ENCODE data around the gene DNTT.

DNTT gene

DNA sequence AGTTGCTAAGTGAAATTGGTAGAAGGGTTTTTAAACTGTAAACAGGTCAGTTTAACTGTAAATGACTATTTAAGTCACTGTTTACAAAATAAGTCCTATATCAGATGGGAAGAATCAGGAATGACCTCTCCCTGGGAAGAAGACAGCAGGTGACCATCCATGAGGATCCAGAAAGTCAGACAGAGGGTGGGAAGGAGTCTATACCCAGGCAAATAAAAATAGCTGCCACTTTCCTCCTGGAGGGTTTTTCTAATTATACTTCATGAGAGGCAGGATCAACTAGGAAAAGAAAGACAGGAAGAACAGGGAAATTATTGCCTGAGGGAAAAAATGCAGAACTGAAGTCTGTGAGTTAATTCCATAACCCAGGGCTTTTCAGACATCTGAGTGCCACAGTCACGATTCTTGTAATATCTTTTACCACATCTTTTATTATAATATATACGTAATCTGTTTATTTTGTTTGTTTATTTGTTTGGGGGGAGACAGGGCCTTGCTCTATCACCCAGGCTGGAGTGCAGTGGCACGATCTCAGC is 7.0 kb downstream of the DNTT start:
- no peak for DNase-seq

- no peak for DNase-seq
Measured at GRCh38 chr10:96313344-96313743, 9.1 kb downstream of the DNTT start.

DNA sequence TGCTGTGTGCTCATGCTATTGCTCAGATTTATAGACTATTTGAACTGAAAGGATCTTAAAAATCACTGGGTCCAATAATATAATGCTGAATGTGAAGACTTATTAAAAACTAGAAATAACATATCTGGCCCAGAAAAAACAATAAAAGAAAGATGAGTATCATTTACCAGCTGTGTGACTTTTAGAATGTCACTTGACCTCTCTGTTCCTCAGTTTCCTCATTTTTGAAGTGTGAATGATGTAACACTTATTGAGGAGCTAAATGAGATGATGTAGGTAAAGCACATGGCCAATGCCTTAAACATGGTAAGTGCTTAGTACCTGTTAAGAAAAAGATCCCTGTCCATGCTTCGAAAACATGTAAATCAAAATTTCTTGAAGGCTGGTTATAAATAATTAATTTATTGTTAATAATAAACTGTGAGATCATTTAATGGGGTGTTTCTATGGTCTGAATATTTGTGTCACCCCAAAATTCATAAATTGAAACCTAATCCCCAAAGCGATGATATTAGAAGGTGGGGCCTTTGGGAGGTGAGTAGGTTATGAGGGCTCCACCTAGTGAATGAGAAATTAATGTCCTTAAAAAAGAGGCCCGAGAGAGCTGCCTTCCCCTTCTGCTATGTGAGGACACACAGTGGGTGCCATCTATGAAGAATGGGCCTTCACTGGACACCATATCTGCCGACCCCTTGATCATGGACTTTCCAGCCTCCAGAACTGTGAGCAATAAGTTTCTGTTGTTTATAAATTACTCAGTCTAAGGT is 13.0 kb downstream of the DNTT start:
- DNase-seq: no peak

DNA sequence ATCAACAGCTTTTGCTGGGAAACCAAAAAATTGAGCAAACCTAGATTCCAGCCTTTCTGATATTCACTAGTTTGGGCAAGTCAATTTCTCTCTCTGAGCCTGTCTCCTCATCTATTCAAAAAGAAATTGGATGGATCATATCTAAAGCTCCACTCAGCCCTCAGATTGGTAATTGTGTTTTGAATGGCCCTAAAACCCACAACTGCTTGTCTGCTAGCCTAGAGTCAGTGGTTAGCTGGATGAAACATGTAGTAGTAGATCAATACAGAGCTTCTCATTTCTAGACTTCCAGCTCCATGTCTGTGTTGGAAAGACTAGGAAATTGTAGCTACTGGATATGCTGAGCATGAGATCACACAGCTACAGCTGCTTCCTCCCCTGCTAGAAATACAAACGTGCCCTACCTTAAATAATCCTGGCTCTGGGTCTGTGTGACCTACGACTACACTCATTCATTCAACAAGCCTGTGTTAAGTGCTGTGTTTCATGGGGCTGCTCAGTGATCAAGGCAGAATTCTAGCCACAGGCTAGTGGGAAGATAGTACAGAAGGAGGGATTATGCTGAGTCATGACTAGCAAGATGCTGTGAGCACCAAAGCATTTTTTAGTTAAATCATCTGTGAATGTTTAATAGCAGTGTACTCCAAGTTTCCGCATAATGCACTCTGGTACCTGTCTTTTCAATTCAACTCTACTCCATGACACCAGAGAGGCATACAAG is 15.7 kb downstream of the DNTT start:
- DNase-seq: no peak

GRCh38 chr10:96321822-96322221 is 17.6 kb downstream of the DNTT start:
- no peak for DNase-seq

DNA sequence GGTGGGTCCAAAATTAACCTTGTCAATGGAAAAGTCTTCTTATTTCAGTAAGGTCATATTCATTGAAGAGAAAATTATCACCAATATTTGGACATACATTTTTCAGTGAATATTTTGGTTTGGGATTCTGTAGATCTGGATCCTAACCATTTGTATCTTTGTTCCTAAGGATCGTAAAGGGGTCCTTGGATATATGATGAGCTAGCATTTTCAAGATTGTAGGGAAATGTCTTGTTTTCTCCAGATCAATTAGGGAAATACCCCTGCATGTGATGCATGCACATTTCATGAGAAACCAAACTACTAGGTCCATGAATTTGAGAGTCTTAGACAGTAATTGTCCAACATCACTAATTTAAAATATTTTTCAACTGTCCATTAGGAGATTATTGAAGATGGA is 18.0 kb downstream of the DNTT start:
- DNase-seq: no peak

GRCh38 chr10:96324447-96324846 is 20.2 kb downstream of the DNTT start:
- no peak for DNase-seq

- DNase-seq: no peak
Measured at GRCh38 chr10:96325719-96326373, 21.6 kb downstream of the DNTT start.

- no peak for DNase-seq
Measured at GRCh38 chr10:96327462-96327861, 23.2 kb downstream of the DNTT start.

GRCh38 chr10:96333101-96333500 is 28.9 kb downstream of the DNTT start:
- peak in 1 of 2 donors; percentile 13 for DNase-seq

- peak in 1 of 2 donors; percentile 22 for DNase-seq
Measured at GRCh38 chr10:96334616-96335526, 30.6 kb downstream of the DNTT start.

DNA sequence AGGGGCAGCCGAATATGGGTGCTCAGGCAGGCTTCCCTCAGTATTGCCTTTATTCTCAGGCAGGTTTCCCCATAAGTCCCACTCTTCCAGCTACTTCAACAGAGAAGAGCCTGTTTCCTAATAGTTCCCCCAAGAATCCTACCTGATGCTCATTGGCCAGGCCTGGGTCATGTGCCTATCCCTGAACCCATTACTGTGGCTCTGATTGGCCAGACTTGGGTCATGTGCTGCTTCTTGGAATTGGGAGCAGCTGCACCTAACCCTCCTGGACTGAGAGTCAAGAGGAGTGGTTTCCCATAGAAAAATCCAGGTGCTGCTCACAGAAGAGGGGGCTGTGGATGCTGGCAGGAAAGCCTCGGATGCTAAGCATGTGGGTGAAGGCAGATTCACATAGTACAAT is 32.9 kb downstream of the DNTT start:
- no peak for DNase-seq

GRCh38 chr10:96338279-96338925 is 34.2 kb downstream of the DNTT start:
- DNase-seq: no peak

DNA sequence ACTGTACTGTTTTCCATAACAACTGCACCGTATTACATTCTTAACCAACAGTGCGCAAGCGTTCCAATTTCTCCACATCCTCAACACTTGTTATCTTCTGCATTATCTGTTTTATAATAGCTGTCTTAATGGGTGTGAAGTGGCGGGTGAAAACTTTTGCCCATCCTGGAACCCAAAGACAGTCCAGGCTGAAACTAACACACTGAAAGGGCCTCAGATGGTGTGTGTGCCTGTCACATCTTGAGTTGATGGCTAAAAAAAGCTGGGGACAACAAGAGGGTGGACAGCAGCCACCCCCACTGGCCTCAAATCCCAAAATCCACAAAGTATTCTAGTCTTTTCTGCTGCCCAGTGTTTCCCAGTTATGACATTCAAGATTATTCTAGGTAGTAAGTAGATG is 35.1 kb downstream of the DNTT start:
- no peak for DNase-seq

DNA sequence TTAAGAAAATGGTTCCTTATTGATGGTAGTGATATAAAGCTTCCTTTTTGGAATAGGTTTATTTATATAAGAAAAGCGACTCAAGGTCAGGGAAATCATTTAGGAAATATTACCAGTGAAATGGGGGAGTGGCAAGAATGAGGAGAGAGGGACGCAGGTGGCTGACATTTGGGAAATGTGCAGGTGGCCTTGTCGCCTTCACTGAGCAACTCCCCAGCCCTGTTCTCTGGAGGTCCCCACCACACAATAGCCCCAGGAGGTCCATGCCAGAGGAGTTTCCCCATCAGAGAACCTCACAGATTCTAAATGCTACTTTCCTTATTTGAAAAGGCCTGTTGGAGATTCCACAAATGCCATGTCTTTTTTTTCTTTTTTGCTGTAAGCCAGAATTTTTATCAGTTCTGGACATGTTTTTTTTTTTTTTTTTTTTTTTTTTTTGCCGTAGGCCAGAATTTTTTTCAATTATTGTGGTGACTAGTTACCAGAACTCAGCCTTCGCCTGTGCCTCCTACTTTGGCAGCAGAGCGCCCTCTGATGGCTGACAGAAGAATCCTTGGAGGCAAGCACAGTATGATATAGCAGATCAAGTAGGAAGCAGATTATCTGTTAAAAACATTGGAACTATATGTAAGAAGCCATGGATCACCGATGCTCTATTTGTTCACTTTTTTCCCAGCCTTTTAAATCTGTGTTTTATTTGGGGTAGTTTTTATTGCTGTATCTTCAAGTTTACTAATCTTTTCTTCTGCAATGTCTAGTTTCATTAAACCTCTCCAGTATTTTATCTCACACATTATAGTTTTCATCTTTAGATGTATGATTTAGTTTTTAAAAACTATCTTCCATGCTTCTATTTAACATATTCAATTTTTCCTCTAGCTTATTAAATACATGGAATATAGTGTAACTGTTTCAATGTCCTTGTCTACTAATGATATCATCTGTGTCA is 36.0 kb downstream of the DNTT start:
- peak; percentile 56 to 58 for DNase-seq

DNA sequence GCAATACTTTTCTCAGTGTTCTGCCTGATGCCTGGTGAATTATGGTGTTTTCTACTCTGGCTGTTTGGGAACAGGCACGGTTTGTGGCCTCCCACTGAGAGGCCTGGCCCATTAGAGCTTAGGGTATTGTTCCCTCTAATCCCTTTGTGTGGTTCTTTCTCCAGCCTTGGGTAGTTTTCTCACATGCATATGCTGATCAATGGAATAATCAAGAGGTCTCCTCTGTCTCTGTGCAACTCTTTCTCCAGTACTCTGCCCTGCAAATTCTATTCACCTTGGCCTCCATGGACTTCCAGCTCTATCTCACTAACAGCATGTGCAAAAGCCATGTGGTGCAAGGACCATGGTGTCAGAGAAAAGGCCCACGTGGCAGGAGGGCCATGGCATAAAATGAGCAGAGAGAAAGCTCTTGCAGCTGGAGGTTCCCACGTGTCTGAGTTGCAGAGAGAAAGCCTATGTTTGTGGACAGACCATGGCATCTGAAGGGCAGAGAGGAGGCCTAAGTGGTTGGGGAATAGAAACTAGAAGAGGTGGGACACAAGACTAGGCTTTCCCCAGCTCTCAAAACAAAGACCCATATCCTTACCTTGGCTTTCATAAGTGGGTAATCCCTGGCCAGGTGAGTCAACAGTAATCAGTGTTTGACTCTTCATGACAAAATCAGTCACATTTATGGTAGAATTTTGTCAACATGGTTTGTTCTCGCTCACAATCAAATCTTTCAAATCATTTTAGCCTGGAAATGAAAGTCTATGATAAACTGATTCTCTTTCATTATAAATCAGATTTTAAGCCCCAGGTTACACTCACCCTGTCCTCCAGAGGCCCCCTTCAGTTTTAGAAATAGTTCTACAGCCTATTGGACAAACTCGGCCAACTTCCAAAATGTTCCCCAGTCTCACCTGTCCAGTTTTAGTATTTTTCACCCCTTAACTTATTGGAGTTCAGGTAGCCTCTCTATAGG is 37.3 kb downstream of the DNTT start:
- no peak for DNase-seq

GRCh38 chr10:96342402-96342801 is 38.2 kb downstream of the DNTT start:
- no peak for DNase-seq

DNA sequence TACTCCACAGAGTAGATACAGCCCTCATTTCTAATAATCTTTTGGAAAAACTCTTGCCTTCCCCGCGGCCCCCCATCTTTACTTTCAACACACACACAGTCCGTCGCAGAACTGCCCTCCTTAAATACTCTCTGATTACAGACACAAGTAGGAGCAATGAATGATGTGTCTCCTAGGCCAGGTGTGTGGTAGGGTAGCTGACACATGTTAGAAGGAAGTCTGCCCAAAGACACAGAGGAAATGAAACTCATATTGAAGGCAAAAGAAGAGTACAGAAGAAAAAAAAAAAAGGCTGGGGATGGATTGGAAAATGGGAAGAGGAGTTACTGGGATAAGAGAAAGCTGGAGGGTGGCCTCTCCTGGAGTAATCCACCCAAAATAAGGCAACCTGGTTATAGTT is 39.9 kb downstream of the DNTT start:
- DNase-seq: no peak

DNA sequence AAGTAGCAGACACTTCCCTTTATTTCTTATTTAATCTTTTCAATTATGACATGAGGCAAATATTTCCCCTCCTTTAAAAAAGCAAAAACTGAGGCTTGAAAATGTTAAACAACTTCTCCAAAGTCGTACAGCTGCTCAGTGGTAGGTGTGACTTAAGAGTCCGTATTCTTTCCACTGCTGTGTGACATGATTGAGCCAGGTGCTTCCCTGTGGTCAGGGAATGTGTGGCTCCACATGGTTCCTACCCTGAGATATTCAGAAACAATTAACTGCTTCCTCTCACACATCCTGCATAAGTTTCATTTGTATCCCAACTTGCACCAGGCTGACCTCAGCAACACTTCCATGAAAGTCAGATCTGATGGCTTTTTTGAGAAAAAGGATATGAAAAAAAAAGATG is 41.0 kb downstream of the DNTT start:
- no peak for DNase-seq

- no peak for DNase-seq
Measured at GRCh38 chr10:96346295-96346694, 42.1 kb downstream of the DNTT start.
